ENCODE data around the gene RPRML. TPM values are rescaled to one million over a fixed set of nuclear protein-coding genes. Genes with fewer than 3 reads are reported as not detected.

RPRML gene
- total RNA-seq, 1 experiment from 2014 or later, result 0.54 TPM

DNA sequence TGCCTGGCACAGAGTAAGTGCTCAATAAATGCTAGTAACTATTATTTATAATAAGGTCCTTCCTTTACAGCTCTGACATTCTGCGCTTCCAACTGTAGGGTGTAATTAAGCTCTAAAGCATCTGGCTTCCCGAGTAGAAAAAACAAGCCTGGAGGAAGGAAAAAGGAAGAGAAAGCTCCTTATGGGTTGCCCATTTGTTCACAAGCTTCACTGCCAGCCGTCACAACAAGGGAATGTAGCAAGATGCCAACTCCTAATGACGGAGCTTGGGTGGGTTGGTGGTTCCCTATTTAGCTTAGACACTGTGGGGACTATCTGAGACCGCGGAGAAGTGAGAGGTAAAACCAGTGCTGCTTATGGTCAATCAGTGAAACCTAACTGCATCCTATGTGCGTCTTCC lies 7.3 kb upstream of the RPRML start:
- Histone ChIP-seq H3K36me3 (ENCODE audit: control insufficient read depth, insufficient read depth, low read length) (no peaks in the 10 kb centered on the region), H3K9me3 (ENCODE audit: control insufficient read depth, insufficient read depth, low read depth, low read length) (no peaks in the 10 kb centered on the region), H3K4me3 (ENCODE audit: low read depth in 2 of 2, low read length in 2 of 2) (no peak overlapping the region), H3K27me3 (ENCODE audit: control insufficient read depth, insufficient read depth, low read length) (no peaks in the 10 kb centered on the region), H3K27ac (ENCODE audit: low read length) (no peak overlapping the region), H3K4me1 (ENCODE audit: control insufficient read depth, insufficient read depth, low read length) (no peaks in the 10 kb centered on the region)
- DNase-seq (ENCODE audit: low read depth, low spot score) (no peak), ATAC-seq (no peak)
- in situ Hi-C loops (cut with HindIII; ENCODE audit: low pct_unique_long_range_greater_than_20kb, low sequenced_read_pairs) (no loop called here), intact Hi-C loops (cut with micrococcal nuclease; ENCODE audit: unreplicated experiment) (no loop called here)
- TF ChIP-seq, protein P1, sequence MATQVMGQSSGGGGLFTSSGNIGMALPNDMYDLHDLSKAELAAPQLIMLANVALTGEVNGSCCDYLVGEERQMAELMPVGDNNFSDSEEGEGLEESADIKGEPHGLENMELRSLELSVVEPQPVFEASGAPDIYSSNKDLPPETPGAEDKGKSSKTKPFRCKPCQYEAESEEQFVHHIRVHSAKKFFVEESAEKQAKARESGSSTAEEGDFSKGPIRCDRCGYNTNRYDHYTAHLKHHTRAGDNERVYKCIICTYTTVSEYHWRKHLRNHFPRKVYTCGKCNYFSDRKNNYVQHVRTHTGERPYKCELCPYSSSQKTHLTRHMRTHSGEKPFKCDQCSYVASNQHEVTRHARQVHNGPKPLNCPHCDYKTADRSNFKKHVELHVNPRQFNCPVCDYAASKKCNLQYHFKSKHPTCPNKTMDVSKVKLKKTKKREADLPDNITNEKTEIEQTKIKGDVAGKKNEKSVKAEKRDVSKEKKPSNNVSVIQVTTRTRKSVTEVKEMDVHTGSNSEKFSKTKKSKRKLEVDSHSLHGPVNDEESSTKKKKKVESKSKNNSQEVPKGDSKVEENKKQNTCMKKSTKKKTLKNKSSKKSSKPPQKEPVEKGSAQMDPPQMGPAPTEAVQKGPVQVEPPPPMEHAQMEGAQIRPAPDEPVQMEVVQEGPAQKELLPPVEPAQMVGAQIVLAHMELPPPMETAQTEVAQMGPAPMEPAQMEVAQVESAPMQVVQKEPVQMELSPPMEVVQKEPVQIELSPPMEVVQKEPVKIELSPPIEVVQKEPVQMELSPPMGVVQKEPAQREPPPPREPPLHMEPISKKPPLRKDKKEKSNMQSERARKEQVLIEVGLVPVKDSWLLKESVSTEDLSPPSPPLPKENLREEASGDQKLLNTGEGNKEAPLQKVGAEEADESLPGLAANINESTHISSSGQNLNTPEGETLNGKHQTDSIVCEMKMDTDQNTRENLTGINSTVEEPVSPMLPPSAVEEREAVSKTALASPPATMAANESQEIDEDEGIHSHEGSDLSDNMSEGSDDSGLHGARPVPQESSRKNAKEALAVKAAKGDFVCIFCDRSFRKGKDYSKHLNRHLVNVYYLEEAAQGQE (IDR thresholded peaks at IDR 0.05; ENCODE audit: insufficient read depth in 1 of 2, low read depth in 2 of 2, low read length in 1 of 2), result no peak
- TF ChIP-seq, protein P2, sequence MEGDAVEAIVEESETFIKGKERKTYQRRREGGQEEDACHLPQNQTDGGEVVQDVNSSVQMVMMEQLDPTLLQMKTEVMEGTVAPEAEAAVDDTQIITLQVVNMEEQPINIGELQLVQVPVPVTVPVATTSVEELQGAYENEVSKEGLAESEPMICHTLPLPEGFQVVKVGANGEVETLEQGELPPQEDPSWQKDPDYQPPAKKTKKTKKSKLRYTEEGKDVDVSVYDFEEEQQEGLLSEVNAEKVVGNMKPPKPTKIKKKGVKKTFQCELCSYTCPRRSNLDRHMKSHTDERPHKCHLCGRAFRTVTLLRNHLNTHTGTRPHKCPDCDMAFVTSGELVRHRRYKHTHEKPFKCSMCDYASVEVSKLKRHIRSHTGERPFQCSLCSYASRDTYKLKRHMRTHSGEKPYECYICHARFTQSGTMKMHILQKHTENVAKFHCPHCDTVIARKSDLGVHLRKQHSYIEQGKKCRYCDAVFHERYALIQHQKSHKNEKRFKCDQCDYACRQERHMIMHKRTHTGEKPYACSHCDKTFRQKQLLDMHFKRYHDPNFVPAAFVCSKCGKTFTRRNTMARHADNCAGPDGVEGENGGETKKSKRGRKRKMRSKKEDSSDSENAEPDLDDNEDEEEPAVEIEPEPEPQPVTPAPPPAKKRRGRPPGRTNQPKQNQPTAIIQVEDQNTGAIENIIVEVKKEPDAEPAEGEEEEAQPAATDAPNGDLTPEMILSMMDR (IDR thresholded peaks at IDR 0.05), result no peak
- no peak for TF ChIP-seq TCF7L2 (IDR thresholded peaks at IDR 0.05; ENCODE audit: low read depth, low read length)
- no peak for TF ChIP-seq SIN3A (IDR thresholded peaks at IDR 0.05; ENCODE audit: borderline replicate concordance, insufficient read depth, low read depth, low read length)
- TF ChIP-seq POLR2AphosphoS5 (IDR thresholded peaks at IDR 0.05; ENCODE audit: low read depth, low read length), result no peak
- BruUV-seq (replicated peaks), result no TSS peak
- POLR2A ChIA-PET, result no interaction called here
- CTCF ChIA-PET, result no interaction called here

DNA sequence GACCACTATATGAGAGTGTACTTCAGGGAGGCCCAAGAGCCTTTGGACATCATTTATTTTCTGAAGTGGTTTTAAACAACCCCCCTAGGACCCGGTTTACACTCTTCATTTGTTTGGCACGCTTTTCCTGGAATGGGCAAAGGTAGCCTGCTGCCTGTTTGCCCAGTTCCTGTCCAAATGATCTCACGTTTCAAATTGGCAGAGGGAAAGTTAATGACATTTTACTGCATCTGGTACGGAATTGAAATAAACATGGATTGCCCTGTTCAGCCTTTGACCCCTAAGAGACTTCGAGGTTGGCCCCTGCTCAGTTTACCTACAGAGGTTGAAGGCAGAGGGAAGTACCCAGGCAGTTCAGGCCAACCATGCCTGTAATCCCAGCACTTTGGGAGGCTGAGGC lies 5.8 kb upstream of the RPRML start:
- no peak for ATAC-seq
- POLR2A ChIA-PET, result no interaction called here
- Histone ChIP-seq H3K4me3 (ENCODE audit: low read depth in 2 of 2, low read length in 2 of 2) (no peak overlapping the region), H3K9me3 (ENCODE audit: control insufficient read depth, insufficient read depth, low read depth, low read length) (no peaks in the 10 kb centered on the region), H3K27ac (ENCODE audit: low read length) (no peak overlapping the region), H3K4me1 (ENCODE audit: control insufficient read depth, insufficient read depth, low read length) (no peaks in the 10 kb centered on the region), H3K36me3 (ENCODE audit: control insufficient read depth, insufficient read depth, low read length) (no peaks in the 10 kb centered on the region), H3K27me3 (ENCODE audit: control insufficient read depth, insufficient read depth, low read length) (peaks cover 2% of the 10 kb centered on the region; the same call in 1 of the 2 replicates)
- no TSS peak for BruUV-seq (replicated peaks)
- TF ChIP-seq, protein P2 (IDR thresholded peaks at IDR 0.05), result no peak
- TF ChIP-seq, protein P1 (IDR thresholded peaks at IDR 0.05; ENCODE audit: insufficient read depth in 1 of 2, low read depth in 2 of 2, low read length in 1 of 2), result no peak
- no peak for TF ChIP-seq POLR2AphosphoS5 (IDR thresholded peaks at IDR 0.05; ENCODE audit: low read depth, low read length)
- TF ChIP-seq SIN3A (IDR thresholded peaks at IDR 0.05; ENCODE audit: borderline replicate concordance, insufficient read depth, low read depth, low read length), result no peak
- no peak for TF ChIP-seq TCF7L2 (IDR thresholded peaks at IDR 0.05; ENCODE audit: low read depth, low read length)
- in situ Hi-C loops (cut with HindIII; ENCODE audit: low pct_unique_long_range_greater_than_20kb, low sequenced_read_pairs), result no loop called here
- intact Hi-C loops (cut with micrococcal nuclease; ENCODE audit: unreplicated experiment), result no loop called here
- CTCF ChIA-PET, result no interaction called here
- DNase-seq (ENCODE audit: low read depth, low spot score), result no peak

Measured in Panc1 (cell line).